Right forelimb (tissue), 1 donor: Measurements from ENCODE around the gene RHBDL1.

Experiments used
- DNase-seq: peaks from one replicate; pipeline ENCODE4 v3.0.0-alpha.2; 2018

RHBDL1 gene

GRCh38 chr16:722835-723633 is 47.6 kb downstream of the RHBDL1 start:
- no peak for DNase-seq

- no peak for DNase-seq
These were observed 48.2 kb downstream of the RHBDL1 start for GRCh38 chr16:723695-724094.

- no peak for DNase-seq
These were observed 48.9 kb downstream of the RHBDL1 start for GRCh38 chr16:724188-725040.

- no peak for DNase-seq
These were observed 49.5 kb downstream of the RHBDL1 start for GRCh38 chr16:725041-725376.

- DNase-seq, result no peak
These were observed 50.2 kb downstream of the RHBDL1 start for GRCh38 chr16:725463-726187.

GRCh38 chr16:726188-726437 is 50.6 kb downstream of the RHBDL1 start:
- DNase-seq, result no peak

- DNase-seq, result no peak
These were observed 51.2 kb downstream of the RHBDL1 start, which contains the start of the genes CCDC78 and HAGHL for GRCh38 chr16:726438-727290. Gene CCDC78, minus strand, starts transcription at chr16:726443. Its CDS starts 76 bp downstream, at chr16:726367. Gene HAGHL, plus strand, starts transcription at chr16:727106. Its CDS starts 404 bp downstream, at chr16:727510.

GRCh38 chr16:727291-727977 is 52.0 kb downstream of the RHBDL1 start:
- DNase-seq, result no peak
